ENCODE data around the gene SLC49A3. TPM values are rescaled to one million over a fixed set of nuclear protein-coding genes. Genes with fewer than 3 reads are reported as not detected.

The SLC49A3 gene
- total RNA-seq, 1 experiment from 2014 or later: 6.9 TPM

DNA sequence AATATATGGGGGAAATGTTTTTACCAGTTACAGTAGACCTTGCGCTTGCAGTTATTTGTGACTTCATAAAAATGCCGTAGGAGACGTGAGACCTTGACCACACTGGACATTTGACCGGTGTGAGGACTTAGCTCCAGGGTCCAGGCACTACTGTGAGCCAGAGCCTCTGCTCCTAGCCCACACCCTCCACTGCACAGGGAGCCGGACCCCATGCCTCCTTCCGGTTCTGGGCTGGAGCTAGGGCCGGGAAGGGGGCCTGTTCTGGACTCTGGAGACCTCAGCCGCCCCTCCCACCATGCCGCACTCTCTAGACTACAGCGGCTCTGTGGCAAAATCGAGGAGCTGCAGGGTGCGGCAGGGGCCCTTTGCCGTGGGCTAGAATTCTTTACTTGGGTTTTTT lies 22.0 kb upstream of the SLC49A3 start:
- Histone ChIP-seq H2AK5ac (ENCODE audit: insufficient read length, low read length) (no peak overlapping the region), H2BK20ac (ENCODE audit: low read depth, low read length, poor library complexity, severe bottlenecking) (no peak overlapping the region), H3K9me3 (ENCODE audit: control insufficient read depth, low read depth, low read length) (no peaks in the 10 kb centered on the region), H4K8ac (replicated peaks; ENCODE audit: insufficient read length, low read depth, low read length) (no peak overlapping the region), H2AFZ (ENCODE audit: low read length) (no peak overlapping the region), H4K5ac (ENCODE audit: insufficient read length, low read depth, low read length) (no peak overlapping the region), H4K91ac (ENCODE audit: insufficient read length, low read depth, low read length) (no peak overlapping the region), H3K56ac (ENCODE audit: insufficient read length, low read depth, low read length) (no peak overlapping the region), H3K14ac (ENCODE audit: insufficient read depth, low read length) (no peak overlapping the region), H3K4me1 (ENCODE audit: insufficient read depth, low read length) (no peaks in the 10 kb centered on the region), H2BK12ac (ENCODE audit: insufficient read length, low read depth, low read length) (no peak overlapping the region), H3K27ac (ENCODE audit: insufficient read length, low read depth, low read length) (no peak overlapping the region), H3K79me2 (ENCODE audit: insufficient read depth, low read length) (peaks cover 48% of the 10 kb centered on the region; the same call in 1 of the 2 replicates), H3K27me3 (ENCODE audit: insufficient read depth, low read length) (no peaks in the 10 kb centered on the region), H3K23me2 (ENCODE audit: insufficient read length, low read depth, low read length, poor library complexity, severe bottlenecking) (no peaks in the 10 kb centered on the region), H3T11ph (ENCODE audit: low read length) (no peak overlapping the region), H3K23ac (ENCODE audit: insufficient read length, low read depth, low read length) (no peak overlapping the region), H2BK120ac (ENCODE audit: low read depth, low read length, poor library complexity, severe bottlenecking) (no peak overlapping the region), H3K18ac (ENCODE audit: insufficient read length, low read depth, low read length) (no peak overlapping the region), H2BK5ac (ENCODE audit: insufficient read length, low read length) (no peak overlapping the region), H3K4ac (ENCODE audit: low read depth, low read length) (no peak overlapping the region), H4K20me1 (ENCODE audit: control insufficient read depth, insufficient read depth, insufficient read length) (peaks cover 4% of the 10 kb centered on the region), H3K79me1 (ENCODE audit: insufficient read depth, low read depth, low read length, poor library complexity, severe bottlenecking) (peaks cover 22% of the 10 kb centered on the region), H3K4me2 (ENCODE audit: insufficient read depth, insufficient read length, low read length) (no peak overlapping the region), H2BK15ac (ENCODE audit: low read depth, low read length) (no peak overlapping the region), H3K9ac (ENCODE audit: extremely low read depth, insufficient read length, low read length) (no peak overlapping the region)
- Mint-ChIP-seq H3K36me3 (ENCODE audit: insufficient read depth in 1 of 3, low read depth in 3 of 3) (peaks cover 28 to 33% (median 28%) of the 10 kb centered on the region in 3 experiments), H3K4me3 (no peak overlapping the region), H3K4me1 (peaks cover 3 to 5% of the 10 kb centered on the region in 2 experiments; a peak in 3 of 4 replicates), H3K27ac (peak overlapping the region in 1 of 3 experiments; percentile 17; a peak in 2 of 7 replicates), H3K27me3 (ENCODE audit: low read depth) (no peaks in the 10 kb centered on the region), H3K9me3 (peaks cover 0 to 4% of the 10 kb centered on the region in 2 experiments; a peak in 2 of 5 replicates)
- no CpG with 5 or more reads among the region's 13 CpGs for WGBS (ENCODE audit: extremely low coverage, insufficient read length, low lambda C conversion rate)
- DNase-seq: no peak
- TF ChIP-seq, protein P1, sequence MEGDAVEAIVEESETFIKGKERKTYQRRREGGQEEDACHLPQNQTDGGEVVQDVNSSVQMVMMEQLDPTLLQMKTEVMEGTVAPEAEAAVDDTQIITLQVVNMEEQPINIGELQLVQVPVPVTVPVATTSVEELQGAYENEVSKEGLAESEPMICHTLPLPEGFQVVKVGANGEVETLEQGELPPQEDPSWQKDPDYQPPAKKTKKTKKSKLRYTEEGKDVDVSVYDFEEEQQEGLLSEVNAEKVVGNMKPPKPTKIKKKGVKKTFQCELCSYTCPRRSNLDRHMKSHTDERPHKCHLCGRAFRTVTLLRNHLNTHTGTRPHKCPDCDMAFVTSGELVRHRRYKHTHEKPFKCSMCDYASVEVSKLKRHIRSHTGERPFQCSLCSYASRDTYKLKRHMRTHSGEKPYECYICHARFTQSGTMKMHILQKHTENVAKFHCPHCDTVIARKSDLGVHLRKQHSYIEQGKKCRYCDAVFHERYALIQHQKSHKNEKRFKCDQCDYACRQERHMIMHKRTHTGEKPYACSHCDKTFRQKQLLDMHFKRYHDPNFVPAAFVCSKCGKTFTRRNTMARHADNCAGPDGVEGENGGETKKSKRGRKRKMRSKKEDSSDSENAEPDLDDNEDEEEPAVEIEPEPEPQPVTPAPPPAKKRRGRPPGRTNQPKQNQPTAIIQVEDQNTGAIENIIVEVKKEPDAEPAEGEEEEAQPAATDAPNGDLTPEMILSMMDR (conservative IDR thresholded peaks at IDR 0.05): no peak
